HG03457 (cell line): ENCODE measurements around the gene GSTM2.
A peak's percentile ranks its signal among the peaks of the same experiment; 100 is the strongest.
"Not testable (repeated sequence)": the region's sequence is repeated elsewhere in the genome, so short reads cannot be mapped to it uniquely, and the experiment has no call there.

Source experiments
- ATAC-seq: cut with Tn5 transposase; IDR thresholded peaks from one replicate; pipeline ENCODE4 v1.9.1; 2021; ENCODE audit warnings: moderate number of reproducible peaks; ENCODE audit not compliant: unreplicated experiment

GSTM2 gene

DNA sequence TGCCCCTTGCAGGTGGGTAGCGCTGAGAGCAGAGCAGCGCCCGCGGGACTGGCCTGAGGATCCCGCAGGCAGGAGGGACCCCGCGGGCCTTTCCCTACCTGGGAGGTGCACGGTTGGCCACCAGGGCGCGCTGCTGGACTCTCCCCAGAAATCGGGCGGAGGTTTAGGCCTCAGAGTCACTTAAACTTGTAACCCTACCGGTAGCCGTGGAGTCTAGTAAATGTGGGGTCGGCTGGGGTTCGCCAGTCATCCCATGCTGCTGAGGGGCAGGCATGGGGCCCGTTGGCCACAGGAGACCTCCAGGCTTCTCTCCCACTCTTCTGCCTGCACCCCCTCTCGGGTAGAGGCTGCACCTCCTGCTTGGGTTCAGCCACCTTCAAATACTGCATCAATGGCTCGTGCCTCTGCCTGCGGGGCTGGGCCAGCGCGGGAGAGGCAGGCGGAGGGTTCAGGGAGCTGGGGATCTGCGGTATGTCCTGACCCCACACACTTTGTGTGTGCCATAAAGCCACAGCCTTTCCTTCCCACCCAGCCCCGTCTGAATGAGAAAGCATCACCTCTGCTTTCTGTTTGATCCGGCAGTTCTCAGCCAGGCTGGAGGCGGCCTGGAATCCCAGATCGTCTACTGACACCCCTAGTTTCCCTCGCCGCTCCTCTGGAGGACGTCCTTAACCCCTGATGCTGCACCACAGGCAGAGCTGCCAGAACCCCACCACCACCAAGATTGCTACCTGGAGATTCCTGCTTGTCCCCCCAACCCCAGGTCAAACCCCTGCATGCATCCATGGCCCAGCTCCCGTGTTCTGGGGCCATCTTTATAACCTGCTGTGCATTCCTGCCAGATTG lies 24.2 kb upstream of the GSTM2 start:
- peak; percentile 84 for ATAC-seq

DNA sequence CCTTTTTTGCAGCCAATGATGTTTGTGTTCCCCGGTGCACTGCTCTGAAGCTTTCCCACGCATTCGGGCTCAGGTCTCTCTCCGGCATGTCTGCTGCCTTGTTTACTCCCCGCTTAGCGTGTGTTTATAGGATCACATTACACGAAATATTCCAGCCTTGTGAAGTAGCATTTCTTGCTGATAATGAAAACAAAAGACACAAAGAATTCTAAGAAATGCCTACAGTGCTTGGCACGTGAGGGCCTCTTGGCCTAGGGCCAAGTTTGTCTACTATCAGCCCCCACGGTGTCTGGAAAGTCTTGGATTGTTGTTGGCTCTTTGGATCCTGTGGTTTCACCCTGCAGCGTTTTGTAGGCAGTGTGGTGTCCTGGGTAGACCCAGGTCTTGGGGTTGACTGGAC lies 23.2 kb upstream of the GSTM2 start:
- no peak for ATAC-seq

DNA sequence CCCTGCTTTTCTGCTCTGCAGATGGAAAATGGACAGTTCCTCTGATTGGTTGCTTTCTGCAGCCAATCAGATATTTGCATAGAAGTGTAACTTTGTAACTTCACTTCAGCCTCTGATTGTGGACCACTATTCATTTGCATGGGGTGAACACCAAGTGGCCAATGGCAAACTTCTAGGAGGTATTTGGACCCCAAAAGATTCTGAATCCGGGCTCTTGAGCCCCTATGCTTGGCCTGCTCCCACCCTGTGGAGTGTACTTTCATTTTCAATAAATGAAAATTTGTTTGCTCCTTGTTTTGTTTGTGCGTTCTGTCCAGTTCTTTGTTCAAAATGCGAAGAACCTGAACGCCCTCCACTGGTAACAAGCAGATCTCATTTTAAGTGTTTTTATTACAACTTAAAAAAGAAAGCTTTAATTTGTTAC lies 18.4 kb upstream of the GSTM2 start:
- no peak for ATAC-seq

DNA sequence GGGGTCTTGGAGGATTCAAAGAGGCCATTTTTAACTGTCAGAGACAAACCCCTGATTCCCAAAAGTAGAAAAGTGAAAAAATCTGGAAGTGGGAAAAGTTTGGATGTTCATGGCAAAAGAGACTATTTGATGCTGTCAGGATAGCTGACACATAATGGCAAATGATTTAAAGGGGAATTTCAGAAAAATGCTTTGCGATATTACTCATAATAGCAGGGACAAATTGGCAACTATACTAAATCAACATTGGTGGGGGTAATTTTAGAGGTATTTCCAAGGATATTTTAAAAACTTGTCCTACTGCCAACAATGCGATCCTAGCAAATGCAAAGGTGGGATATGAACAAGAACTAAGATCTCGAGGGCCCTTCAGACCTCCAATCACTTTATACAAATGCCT lies 17.2 kb upstream of the GSTM2 start:
- no peak for ATAC-seq

DNA sequence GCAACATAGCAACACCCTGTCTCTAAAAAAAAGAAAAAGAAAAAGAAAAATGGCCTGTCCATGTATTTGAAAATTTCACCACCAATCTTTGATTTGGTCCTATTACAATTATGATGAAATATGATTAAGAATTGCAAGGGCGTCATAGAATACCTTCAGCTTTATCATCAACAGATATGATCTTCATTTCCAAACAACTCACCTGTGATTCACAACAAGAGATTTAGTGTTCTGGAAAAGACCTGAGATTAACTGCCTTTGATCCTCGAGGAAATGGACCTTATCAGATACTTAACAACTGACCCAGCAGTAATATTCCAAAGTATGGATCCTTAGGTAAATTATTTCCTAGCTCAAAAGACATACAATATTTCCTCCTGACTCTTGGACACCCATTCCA lies 15.5 kb upstream of the GSTM2 start:
- no peak for ATAC-seq

DNA sequence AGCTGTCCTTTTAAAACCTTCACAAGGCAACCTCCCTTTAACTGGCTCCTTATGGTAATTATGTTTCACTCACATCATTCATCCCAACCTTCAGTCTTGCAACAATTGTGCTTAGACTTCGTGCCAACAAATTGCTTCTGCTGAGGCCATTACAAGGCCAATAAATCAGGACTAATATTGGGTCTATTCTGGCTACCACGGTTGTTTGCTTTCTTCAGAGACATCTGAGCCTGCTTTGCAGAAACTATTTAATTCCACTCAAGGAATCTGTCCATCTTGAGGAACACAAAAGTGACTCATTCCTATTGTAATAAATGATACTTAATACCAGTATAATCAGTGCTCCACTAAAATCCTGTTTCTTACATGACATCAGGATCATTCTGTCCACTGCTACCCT lies 14.6 kb upstream of the GSTM2 start:
- no peak for ATAC-seq

DNA sequence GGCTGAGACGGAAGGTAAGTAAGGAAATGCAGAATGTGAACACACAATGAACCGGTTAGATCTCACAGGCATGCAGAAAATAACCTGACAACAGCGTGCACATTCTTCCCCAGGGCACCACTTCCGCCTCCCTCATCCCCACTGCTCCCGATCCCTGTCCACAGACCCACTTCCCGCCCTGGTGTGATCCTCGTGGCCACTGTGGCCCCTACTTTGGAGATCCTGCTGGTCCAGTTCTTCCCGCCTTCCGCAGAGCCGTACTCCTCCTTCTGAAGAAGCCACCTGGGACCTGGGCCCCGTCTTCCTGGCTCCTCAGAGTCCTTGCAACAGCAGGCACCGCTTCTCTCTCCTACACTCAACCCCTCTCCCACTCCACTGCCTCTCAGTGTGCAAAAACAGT lies 13.3 kb upstream of the GSTM2 start:
- no peak for ATAC-seq

DNA sequence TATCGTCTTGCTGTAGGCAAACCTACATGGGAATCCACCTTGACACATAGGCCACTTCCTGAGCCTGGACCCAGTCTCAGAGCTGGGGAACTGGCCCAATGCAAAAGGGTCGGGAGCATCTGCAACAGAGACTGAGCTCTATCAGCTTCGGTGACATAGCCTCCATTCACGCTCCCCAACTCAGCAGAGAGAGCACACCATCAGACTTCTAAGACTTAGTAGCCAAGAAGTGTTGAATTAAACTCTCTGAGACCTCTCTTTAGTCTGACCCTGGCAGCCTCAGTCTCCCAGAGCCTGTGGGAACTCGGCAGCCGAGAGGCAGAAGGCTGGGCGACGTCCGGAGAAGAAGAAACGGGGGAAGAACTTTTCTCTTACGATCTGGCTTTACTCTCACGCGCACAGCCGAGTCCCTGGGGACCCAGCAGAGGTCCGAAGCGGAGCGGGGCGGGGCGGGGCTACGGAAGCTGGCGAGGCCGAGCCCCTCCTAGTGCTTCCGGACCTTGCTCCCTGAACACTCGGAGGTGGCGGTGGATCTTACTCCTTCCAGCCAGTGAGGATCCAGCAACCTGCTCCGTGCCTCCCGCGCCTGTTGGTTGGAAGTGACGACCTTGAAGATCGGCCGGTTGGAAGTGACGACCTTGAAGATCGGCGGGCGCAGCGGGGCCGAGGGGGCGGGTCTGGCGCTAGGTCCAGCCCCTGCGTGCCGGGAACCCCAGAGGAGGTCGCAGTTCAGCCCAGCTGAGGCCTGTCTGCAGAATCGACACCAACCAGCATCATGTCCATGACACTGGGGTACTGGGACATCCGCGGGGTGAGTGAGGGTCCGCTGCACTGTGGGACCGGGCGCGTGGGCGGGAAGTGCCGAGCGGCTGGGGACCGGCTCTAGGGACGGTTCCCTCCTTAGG lies 12.0 kb upstream of the GSTM2 start, which contains the start of gene GSTM4:
GSTM4 (plus strand) TSS at position 485 of the 905 bp plus-strand sequence; CDS start at position 776, 291 bp downstream.
- ATAC-seq: peak; percentile 72

DNA sequence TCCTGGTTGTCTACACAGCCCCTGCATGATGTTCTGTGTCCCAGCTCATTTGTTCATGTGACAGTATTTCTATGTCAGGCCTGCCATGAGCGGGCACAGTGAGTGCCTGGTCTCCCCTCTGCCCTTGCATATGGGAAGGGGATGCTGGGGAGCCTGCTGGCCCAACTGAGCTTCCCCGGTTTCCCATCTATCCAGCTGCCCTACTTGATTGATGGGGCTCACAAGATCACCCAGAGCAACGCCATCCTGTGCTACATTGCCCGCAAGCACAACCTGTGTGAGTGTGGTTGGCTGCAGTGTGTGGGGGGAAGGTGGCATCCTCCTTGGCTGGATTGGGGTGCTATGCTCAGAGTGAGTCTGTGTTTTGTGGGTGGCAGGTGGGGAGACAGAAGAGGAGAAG lies 10.5 kb upstream of the GSTM2 start:
- no peak for ATAC-seq

DNA sequence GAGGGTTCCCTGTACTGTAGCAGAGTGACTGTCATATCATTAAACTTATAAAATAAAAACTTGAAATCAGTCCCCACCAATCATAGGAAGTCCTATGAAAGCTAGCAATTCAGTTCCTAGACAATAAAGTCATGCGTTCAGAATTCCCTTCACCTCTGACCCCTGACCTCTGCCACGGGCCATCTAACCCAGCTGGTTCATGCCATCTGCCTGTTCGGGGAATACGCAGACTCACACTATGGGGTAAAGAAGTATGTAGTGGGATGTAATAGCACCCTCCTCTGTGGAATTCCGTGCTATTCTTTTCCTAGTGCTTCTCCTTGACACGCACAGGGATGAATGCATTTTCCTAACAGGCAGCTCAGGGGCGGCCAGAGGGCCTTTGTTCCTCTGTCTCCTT lies 9.9 kb upstream of the GSTM2 start:
- no peak for ATAC-seq

DNA sequence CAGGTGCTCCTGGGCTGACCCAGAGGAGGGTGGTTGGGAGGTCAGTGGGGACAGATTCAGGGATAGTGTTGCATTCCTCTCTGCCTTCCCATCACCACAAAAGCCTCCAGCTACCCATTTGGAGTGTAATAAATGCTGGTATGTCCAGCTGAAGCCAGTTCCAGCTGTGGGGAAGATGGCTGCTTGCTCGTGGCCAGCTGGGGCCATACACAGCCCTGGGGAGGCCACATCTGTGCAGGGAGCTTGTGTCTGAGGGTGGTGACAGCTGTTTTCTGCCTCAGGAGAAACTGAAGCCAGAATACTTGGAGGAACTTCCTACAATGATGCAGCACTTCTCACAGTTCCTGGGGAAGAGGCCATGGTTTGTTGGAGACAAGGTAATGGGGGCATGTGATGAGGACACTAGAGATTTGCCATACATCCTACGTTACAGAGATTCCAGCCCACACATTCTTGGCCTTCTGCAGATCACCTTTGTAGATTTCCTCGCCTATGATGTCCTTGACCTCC lies 9.3 kb upstream of the GSTM2 start:
- no peak for ATAC-seq

DNA sequence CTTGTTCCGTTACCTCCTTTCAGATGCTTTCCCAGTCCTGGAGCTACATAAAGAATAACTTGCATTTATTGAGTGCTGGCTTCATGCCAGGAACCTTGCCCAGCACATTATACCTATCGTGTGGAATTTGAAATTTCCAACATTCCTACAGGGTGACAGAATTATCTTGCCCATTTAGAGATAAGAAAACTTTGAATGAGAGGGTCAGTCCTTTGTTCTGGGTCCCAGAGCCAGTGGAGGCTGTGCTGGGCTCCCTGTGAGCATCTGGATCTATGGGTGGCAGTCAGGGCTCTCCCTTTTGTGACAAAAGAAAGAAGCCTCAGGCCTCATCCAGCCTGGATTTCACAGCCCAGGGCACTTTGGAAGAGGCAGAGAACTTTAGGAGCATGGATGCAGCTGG lies 8.7 kb upstream of the GSTM2 start:
- ATAC-seq: no peak

DNA sequence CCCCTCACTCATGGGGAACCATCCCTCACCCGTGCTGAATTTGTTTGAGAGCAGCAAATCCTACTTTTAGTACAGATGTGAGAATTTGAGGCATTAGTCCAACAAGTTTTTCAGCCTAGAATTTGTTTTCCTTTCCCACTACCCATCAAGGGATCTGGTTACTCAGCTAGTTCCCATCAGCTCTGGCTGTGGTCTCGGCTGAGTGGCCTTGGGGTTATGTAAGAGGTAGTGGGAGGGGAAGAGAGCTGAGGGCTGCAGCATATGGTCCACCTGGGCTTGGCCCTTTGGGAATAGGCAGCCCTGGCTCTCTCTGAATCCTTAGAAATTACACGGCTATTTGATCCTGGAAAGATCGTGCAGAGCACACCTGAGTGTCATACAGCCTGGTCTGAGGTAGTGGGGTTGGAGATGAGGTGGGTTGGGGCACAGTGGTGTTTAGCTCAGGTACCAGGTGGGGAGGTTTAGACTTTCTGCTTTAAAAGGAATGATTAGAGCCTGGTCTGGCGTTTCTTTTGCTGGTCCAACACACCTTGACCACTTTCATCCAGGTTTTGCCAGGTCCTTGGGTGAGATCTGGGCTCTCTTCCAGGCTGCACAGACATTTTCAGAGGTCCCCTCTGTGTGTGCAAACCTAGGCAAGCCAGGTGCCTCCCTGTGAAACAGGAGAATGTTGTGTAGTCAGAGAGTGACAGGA lies 7.7 kb upstream of the GSTM2 start:
- ATAC-seq: no peak

DNA sequence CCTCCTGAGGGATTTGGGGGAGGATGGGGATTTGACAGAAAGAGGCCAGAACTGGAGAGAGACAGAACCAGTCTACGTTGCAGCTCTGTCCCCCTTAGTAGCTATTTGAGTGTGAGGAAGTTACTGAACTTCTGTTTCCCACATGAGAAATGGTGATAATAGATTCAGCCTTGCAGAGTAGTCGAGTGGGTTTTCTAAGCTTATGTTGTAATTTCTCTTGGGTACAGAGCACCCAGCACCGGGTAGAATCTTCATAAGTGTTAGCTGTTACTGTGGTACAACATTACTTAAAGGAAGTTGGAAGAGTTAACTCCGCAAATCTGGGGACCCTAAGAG lies 7.2 kb upstream of the GSTM2 start:
- not testable (repeated sequence) for ATAC-seq

DNA sequence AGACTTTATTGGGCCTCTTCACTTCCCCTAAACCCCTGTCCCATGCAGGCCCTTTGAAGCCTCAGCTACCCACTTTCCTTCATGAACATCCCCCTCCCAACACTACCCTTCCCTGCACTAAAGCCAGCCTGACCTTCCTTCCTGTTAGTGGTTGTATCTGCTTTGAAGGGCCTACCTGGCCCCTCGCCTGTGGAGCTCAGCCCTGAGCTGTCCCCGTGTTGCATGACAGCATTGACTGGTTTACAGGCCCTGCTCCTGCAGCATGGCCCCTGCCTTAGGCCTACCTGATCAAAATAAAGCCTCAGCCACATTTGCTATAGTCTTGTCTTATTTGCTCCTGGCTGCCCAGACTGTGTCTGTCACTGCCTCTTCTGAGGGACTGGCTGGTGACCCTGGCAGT lies 6.5 kb upstream of the GSTM2 start:
- ATAC-seq: no peak

DNA sequence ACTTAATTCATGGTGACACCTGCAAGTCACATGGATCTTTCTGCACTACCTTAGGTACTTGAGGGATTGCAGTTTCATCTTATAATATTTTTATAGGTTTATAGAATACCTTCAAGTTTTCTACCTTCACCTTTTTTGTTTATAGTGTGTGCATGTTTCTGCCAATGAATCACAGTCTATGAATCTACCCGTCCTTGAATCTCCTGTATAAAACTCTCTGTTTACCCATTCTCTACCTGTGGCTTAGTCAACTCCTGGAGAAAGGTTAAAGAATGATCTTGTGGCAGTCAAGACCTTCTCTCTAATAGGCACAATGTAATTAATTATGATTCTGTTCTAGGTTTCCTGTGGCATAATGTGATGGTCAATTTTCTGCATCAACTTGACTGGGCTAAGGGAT lies 3.2 kb upstream of the GSTM2 start:
- no peak for ATAC-seq

DNA sequence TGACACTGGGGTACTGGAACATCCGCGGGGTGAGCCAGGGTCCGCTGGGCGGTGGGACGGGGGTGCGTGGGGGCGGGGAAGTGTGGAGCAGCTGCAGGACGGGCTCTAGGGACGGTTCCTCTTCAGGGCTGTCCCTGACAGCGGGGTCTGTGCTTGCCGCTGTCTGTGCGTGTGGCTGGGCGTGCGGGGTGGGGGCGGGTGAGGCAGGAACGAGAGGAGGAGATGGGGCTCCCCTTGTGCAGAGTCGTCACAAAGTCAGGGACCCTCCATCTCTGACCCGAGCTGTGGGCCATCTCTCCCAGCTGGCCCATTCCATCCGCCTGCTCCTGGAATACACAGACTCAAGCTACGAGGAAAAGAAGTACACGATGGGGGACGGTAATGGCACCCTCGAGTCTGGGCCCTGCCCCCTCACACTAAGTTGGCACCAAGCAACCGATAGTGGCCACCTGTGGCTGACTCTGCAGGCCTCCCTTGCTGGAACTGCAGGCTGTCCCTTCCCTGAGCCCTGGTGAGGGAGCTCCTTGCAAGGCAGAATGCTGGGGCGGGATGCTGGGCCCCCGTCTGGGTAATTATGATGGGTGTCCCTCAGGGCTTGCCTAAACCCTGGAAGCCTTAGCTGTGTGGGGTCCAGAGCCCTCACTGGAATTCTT lies 392 bp downstream of the GSTM2 start:
- no peak for ATAC-seq

DNA sequence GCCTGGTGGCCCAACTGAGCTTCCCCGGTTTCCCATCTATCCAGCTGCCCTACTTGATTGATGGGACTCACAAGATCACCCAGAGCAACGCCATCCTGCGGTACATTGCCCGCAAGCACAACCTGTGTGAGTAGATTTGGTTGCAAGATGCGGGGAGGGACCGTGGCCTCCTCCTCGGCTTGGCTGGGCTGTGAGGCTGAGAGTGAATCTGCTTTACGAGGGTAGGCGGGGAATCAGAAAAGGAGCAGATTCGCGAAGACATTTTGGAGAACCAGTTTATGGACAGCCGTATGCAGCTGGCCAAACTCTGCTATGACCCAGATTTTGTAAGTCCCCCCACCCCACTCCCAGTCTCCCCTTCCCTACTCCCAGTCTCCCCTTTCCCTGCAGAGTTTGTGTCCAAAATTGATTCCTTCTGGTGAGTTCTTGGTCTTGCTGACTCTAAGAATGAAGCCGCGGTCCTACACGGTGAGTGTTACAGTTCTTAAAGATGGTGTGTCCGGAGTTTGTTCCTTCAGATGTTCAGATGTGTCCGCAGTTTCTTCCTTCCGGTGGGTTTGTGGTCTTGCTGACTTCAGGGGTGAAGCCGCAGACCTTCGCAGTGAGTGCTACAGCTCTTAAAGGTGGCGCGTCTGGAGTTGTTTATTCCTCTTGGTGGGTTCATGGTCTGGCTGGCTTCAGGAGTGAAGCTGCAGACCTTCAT lies 1.5 kb downstream of the GSTM2 start:
- no peak for ATAC-seq

DNA sequence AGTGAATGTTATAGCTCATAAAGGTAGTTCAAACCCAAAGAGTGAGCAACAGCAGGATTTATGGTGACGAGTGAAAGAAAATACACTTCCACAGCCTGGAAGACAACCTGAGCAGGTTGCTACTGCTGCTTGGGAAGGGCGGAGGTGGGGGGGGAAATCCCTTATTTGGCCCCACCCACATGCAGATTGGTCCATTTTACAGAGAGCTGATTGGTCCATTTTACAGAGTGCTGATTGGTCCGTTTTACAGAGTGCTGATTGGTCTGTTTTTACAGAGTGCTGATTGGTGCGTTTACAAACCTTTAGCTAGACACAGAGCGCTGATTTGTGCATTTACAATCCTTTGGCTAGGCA lies 2.1 kb downstream of the GSTM2 start:
- not testable (repeated sequence) for ATAC-seq

DNA sequence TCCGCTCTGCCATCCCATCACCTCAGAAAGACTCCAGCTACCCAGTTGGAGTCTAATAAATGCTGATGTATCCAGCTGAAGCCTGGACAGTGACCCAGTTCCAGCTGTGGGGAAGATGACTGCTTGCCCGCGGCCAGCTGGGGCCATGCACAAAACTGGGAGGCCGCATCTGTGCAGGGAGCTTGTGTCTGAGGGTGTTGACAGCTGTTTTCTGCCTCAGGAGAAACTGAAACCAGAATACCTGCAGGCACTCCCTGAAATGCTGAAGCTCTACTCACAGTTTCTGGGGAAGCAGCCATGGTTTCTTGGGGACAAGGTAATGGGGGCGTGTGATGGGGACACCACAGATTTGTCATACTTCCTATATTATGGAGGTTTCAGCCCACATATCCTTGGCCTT lies 3.2 kb downstream of the GSTM2 start:
- no peak for ATAC-seq
